Tibial nerve (tissue), 4 donors: ENCODE data around the gene ANGPTL8.

Experiments used
- EP300 ChIP-seq, 2 donors: sonication (generic); formaldehyde crosslinking; IDR thresholded peaks; one replicate each; pipeline ENCODE4 v1.6.1; 2017; ENCODE audit warnings: antibody characterized with exemption in 2 of 2, mild to moderate bottlenecking in 1 of 2
- POLR2A ChIP-seq, 2 donors: fragments of 450-650 bp; IDR thresholded peaks; one replicate each; pipeline ENCODE4 v1.6.1; 2017; ENCODE audit warnings: antibody characterized with exemption in 2 of 2, mild to moderate bottlenecking in 2 of 2, moderate library complexity in 2 of 2
- TF ChIP-seq, protein P1 (sequence below), 5 experiments: fragments of 200-600 bp in 3 of 5; fragments of 450-650 bp in 2 of 5; sonication (generic) in 3 of 5; IDR thresholded peaks; one replicate each; pipeline ENCODE4 v1.5.1; 2016 to 2019; ENCODE audit warnings: antibody characterized with exemption in 5 of 5, mild to moderate bottlenecking in 3 of 5, moderate library complexity in 2 of 5

DNA sequence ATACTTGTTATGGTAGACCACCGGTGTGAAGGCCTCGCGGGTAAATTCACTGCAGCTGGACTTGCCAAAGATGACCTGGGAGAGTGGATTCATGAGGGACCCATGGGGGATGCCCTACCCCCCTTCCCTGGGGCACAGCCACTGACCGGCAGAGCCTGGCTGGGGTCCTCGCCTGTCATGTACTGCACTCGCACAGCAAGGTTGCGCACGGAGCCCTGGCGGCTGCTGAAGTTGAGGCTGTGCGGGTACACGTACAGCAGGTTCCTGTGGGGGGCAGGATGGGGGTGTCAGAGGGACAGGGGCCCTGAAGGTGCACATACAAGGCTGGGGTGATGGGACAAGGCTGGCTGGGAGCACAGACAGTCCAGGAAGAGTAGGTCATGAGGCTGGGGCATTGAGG, 1.4 kb upstream of the ANGPTL8 start:
- TF ChIP-seq, protein P1, sequence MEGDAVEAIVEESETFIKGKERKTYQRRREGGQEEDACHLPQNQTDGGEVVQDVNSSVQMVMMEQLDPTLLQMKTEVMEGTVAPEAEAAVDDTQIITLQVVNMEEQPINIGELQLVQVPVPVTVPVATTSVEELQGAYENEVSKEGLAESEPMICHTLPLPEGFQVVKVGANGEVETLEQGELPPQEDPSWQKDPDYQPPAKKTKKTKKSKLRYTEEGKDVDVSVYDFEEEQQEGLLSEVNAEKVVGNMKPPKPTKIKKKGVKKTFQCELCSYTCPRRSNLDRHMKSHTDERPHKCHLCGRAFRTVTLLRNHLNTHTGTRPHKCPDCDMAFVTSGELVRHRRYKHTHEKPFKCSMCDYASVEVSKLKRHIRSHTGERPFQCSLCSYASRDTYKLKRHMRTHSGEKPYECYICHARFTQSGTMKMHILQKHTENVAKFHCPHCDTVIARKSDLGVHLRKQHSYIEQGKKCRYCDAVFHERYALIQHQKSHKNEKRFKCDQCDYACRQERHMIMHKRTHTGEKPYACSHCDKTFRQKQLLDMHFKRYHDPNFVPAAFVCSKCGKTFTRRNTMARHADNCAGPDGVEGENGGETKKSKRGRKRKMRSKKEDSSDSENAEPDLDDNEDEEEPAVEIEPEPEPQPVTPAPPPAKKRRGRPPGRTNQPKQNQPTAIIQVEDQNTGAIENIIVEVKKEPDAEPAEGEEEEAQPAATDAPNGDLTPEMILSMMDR (IDR thresholded peaks at IDR 0.05) = no peak
- TF ChIP-seq POLR2A (IDR thresholded peaks at IDR 0.05) (no peak), EP300 (IDR thresholded peaks at IDR 0.05) (no peak)
